Memory B cell (primary cell): ENCODE measurements around the gene NUDT15.

Experiments used
- ATAC-seq: fragments of 150-1000 bp; cut with Tn5 transposase; 2 replicates; pipeline ENCODE4 v1.10.0; 2021; ENCODE audit warnings: low read depth, mild to moderate bottlenecking, moderate library complexity
- DNase-seq, 2 donors: peaks; one replicate each; pipeline ENCODE4 v3.0.0; 2022; ENCODE audit warnings: low spot score in 2 of 2
- H3K27ac Mint-ChIP-seq: one replicate; pipeline ENCODE4 v1.8.0; 2022; ENCODE audit warnings: mild to moderate bottlenecking, moderate library complexity, mixed read lengths
- H3K27me3 Mint-ChIP-seq: one replicate; pipeline ENCODE4 v1.8.0; 2022; ENCODE audit warnings: mixed read lengths
- H3K36me3 Mint-ChIP-seq: one replicate; pipeline ENCODE4 v1.8.0; 2022; ENCODE audit warnings: mild to moderate bottlenecking, mixed read lengths
- H3K4me1 Mint-ChIP-seq: one replicate; pipeline ENCODE4 v1.8.0; 2022; ENCODE audit warnings: mixed read lengths
- H3K4me3 Mint-ChIP-seq: one replicate; pipeline ENCODE4 v1.8.0; 2022; ENCODE audit warnings: mild to moderate bottlenecking, moderate library complexity, mixed read lengths
- H3K9me3 Mint-ChIP-seq: one replicate; pipeline ENCODE4 v1.8.0; 2022; ENCODE audit warnings: mixed read lengths

NUDT15 gene

DNA sequence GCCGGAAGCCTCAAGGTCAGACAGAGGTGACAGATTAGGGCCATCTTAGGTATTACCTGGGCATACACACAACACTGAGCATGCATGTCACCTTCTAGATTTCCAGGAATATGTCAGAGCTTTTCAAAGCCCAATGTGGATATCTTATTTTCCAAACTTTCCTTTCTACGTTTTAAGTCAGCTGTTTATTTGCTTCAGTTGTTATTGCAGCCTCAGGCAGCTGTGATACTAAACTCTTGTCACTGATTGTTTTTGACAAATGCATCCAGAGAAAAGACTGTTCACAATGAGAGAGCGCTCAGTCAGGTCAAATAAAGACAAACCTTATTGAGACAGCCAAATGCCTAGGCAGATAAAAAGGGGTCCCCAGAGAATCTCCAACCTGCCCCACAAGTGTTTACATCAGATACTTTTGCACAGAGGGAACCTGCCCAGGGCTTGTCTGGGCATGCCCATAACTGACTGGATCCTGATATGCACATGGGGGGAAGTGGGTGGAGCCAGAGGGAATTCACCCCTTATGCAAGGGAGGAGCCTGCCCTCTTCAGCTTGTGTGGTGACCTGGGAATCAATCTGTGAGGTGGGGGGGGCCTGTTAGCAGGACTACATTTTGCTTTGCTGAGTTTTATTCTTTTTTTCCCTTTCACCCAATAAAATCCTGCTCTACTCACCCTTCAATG is 28.9 kb downstream of the NUDT15 start:
- H3K27me3 Mint-ChIP-seq = no peaks in the 10 kb centered on the region
- peaks cover 6% of the 10 kb centered on the region for H3K9me3 Mint-ChIP-seq
- no peaks in the 10 kb centered on the region for H3K4me1 Mint-ChIP-seq
- DNase-seq (no peak), ATAC-seq (no peak)
- no peak overlapping the region for H3K27ac Mint-ChIP-seq
- H3K4me3 Mint-ChIP-seq = no peak overlapping the region
- peaks cover 39% of the 10 kb centered on the region for H3K36me3 Mint-ChIP-seq

DNA sequence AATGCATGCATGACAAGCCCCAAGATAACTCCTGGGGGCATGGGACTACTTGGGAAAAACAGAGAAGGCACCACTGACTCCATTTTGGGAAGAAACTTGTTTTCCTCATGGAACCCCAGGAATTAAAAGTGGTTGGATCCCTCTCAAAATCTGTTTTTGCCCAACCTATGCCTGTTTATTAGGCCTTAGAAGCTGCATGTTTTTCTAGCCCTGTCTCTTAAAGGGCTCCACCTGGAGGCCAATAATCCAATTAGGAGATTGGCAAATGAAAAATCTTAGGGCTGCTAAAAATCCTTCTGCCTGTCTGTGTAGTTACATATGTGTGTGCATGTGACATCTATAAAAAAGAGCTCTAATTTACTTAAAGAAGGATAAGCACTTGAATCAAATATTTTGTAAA is 30.5 kb downstream of the NUDT15 start:
- Mint-ChIP-seq H3K27ac (no peak overlapping the region), H3K9me3 (peaks cover 6% of the 10 kb centered on the region), H3K27me3 (no peaks in the 10 kb centered on the region), H3K4me1 (no peaks in the 10 kb centered on the region), H3K36me3 (peaks cover 49% of the 10 kb centered on the region), H3K4me3 (no peak overlapping the region)
- no peak for ATAC-seq
- no peak for DNase-seq

DNA sequence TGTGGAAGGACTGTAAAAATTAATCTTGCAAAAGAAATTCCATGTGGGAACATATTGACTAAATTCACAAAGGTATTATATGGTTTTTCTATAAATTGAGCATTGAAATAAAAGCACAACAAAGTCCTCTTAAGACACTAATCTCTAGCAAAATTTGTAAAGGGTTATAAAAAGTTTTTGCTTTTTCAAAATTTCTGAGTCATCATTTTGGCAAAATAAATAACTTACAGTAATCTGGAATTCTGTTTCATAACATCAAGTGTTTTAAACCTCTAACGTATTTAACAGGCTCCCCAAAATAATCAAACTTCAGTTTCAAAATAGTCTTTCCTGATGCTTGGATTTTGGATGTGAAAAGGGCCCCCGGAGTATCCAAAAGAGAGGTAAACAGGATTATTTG is 31.4 kb downstream of the NUDT15 start:
- no peak overlapping the region for H3K4me3 Mint-ChIP-seq
- no peak for ATAC-seq
- H3K27ac Mint-ChIP-seq = no peak overlapping the region
- H3K36me3 Mint-ChIP-seq = peaks cover 53% of the 10 kb centered on the region
- peaks cover 6% of the 10 kb centered on the region for H3K9me3 Mint-ChIP-seq
- H3K4me1 Mint-ChIP-seq = no peaks in the 10 kb centered on the region
- H3K27me3 Mint-ChIP-seq = no peaks in the 10 kb centered on the region
- DNase-seq = no peak

DNA sequence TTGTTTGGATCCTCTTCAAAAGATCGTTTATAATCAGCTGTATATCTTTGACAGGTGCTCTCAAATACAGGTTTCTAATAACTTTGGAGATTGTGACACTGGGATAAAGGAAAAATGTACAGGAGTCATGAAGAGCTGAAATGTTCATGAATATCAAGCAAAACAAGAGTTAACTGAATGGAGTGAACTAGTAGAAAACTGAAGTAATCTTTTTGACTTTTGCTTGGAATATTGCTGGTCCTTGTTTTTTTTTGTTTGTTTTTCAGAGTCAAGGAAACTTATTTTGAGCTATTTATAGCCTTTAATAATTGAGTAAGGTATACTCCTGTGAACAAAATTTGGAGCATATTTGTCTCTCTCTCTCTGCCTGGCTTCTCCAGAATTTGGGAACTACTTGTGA is 32.0 kb downstream of the NUDT15 start:
- no peak overlapping the region for H3K4me3 Mint-ChIP-seq
- DNase-seq = no peak
- ATAC-seq = no peak
- no peaks in the 10 kb centered on the region for H3K27me3 Mint-ChIP-seq
- peaks cover 55% of the 10 kb centered on the region for H3K36me3 Mint-ChIP-seq
- peaks cover 6% of the 10 kb centered on the region for H3K9me3 Mint-ChIP-seq
- H3K27ac Mint-ChIP-seq = no peak overlapping the region
- no peaks in the 10 kb centered on the region for H3K4me1 Mint-ChIP-seq

DNA sequence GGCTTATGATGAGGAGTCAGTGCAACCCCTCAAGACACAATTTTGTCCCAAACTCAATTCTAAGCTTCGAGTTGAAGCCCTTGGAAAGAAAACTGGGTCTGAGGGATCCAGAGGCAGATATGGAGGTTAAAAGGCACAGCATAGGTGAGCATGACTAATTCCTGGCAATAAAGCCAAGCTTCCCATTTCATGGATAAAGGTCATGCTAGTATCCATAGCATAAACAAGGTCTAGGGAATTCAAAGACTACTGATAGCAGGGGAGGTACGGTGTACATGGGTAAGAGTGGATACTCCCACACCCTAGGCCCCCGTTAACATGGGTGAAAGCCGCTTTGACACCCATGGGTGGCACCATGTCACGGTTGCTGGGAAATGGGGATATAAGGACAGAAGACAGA is 33.4 kb downstream of the NUDT15 start:
- Mint-ChIP-seq H3K27ac (no peak overlapping the region), H3K27me3 (no peaks in the 10 kb centered on the region), H3K36me3 (peaks cover 56% of the 10 kb centered on the region), H3K4me3 (no peak overlapping the region), H3K9me3 (peaks cover 6% of the 10 kb centered on the region), H3K4me1 (no peaks in the 10 kb centered on the region)
- DNase-seq = no peak
- ATAC-seq = no peak

DNA sequence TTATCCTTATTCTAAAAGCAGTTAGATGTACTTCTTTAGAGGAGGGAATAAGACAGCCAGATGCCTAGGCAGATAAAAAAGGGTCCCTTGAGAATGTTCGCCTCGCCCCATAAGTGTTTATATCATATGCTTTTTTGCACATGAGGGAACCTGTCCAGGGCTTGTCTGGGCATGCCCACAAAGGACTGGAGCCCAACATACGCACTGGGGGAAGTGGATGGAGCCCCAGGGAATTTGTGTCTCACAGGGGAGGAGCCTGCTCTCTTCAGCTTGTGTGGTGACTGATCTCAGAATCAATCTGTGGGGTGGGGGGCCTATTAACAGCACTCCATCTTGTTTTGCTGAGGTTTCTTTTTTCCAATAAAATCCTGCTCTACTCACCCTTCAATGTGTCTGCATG is 34.8 kb downstream of the NUDT15 start:
- Mint-ChIP-seq H3K36me3 (peaks cover 56% of the 10 kb centered on the region), H3K4me1 (no peaks in the 10 kb centered on the region), H3K27ac (no peak overlapping the region), H3K9me3 (peaks cover 6% of the 10 kb centered on the region), H3K4me3 (no peak overlapping the region), H3K27me3 (no peaks in the 10 kb centered on the region)
- no peak for DNase-seq
- ATAC-seq = no peak

DNA sequence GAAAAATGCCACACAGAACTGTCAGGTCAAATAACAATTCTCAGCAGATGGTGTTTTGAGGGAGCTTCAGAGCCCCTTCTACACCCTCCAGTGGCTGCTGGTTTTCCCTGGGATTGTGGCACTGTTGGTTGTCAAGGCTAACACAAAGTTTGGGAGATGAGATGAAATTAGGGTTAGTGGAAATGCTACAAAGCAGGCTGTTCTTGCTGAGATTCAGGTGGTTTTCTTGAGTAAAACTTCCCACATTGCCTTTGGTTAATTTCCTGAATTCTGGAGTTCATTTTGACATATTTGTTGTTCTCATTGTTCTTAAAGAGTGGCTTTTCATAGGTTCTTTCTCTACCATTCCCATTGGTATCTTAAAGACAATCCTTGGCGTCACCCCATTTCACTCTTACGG is 35.3 kb downstream of the NUDT15 start:
- no peak for DNase-seq

DNA sequence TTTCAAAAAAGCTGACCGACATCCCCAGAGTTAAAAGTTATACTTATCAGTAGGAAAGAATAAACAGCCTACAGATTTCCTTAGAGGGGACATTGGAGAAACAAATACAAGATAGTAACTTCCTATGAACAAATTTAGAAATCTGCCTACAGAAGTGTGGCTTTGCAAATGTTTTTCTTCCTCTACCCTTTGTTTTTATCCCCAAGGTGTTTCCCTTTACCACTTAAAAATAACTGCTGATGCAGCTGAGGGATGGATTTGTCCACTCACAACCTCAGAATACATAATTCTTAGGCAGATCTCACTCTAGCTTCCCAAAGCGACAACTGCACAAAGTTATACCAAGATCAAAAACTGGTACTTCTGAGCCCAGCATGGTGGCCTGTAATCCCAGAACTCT is 36.5 kb downstream of the NUDT15 start:
- Mint-ChIP-seq H3K4me1 (no peaks in the 10 kb centered on the region), H3K9me3 (peaks cover 4% of the 10 kb centered on the region), H3K4me3 (no peak overlapping the region), H3K36me3 (peaks cover 45% of the 10 kb centered on the region), H3K27me3 (no peaks in the 10 kb centered on the region), H3K27ac (no peak overlapping the region)
- ATAC-seq (no peak), DNase-seq (no peak)

More for the DNA sequence above, 35.3 kb downstream of the NUDT15 start:
- Mint-ChIP-seq H3K27me3 (no peaks in the 10 kb centered on the region), H3K9me3 (peaks cover 6% of the 10 kb centered on the region), H3K4me1 (no peaks in the 10 kb centered on the region), H3K36me3 (peaks cover 53% of the 10 kb centered on the region), H3K4me3 (no peak overlapping the region), H3K27ac (no peak overlapping the region)
- ATAC-seq = no peak

DNA sequence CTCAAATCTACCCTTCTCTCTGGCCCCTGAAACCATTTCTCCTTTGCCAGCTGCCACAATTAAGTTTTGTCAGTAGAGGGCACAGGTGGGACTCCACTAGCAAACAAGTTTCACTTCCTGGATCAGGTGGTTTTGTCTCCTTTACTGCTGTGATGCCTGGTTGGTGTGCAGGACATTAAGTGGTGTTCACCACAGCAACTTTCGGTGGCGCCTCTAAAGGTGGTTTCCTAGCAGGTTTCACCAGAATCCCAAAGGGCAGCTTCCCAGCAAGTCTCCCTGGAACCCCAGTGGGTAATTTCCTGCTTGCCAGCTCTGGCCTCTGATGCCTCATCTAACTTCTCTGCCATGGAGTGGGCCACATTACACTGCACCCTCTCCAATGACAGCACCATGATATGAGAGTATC is 40.7 kb downstream of the NUDT15 start:
- Mint-ChIP-seq H3K4me1 (no peaks in the 10 kb centered on the region), H3K9me3 (no peaks in the 10 kb centered on the region), H3K36me3 (peaks cover 22% of the 10 kb centered on the region), H3K4me3 (no peak overlapping the region), H3K27ac (no peak overlapping the region), H3K27me3 (no peaks in the 10 kb centered on the region)
- ATAC-seq (peak; percentile 100), DNase-seq (peak; percentile 22 to 68)

DNA sequence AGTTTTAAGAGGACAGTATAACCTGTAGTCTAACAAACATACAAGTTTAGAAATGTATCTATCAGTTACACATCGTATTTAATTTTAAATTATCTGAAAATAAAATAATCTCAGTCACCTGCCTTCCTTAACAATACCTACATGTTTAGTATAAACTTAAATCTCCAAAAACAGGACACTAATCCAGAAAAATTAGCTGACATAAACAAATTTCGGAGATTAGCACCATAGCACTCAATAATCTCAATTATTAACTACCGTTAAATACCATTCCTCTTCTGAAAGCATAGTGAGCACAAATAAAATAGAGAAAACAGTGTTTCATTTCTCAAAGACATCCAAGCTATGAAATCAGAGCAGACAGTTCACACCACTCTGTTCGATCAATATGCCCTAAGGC is 44.2 kb downstream of the NUDT15 start:
- Mint-ChIP-seq H3K36me3 (peaks cover 17% of the 10 kb centered on the region), H3K9me3 (no peaks in the 10 kb centered on the region), H3K27me3 (no peaks in the 10 kb centered on the region), H3K4me1 (peaks cover 2% of the 10 kb centered on the region), H3K27ac (no peak overlapping the region), H3K4me3 (no peak overlapping the region)
- ATAC-seq (no peak), DNase-seq (no peak)

DNA sequence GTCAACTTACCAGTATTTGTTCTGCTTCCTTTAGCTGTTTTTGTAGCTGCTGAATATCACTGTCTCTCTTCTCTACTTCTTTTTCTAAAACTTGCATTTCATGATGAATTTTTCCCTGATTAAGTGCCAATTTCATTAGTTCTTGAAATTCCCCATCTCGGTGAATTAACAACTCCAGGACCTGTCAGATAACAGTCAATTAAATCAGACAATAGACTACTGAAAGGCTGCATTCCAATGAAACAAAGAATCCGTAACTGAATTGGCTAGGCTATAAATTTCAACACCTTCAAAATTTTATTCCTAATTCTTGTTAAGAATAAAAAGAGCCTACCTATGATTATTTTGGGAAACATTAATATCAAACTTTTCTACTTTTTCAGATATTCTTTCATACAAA is 48.7 kb downstream of the NUDT15 start:
- no peak overlapping the region for H3K27ac Mint-ChIP-seq
- no peaks in the 10 kb centered on the region for H3K9me3 Mint-ChIP-seq
- peaks cover 11% of the 10 kb centered on the region for H3K36me3 Mint-ChIP-seq
- H3K4me3 Mint-ChIP-seq = no peak overlapping the region
- DNase-seq = no peak
- ATAC-seq = no peak
- H3K27me3 Mint-ChIP-seq = no peaks in the 10 kb centered on the region
- peaks cover 8% of the 10 kb centered on the region for H3K4me1 Mint-ChIP-seq

DNA sequence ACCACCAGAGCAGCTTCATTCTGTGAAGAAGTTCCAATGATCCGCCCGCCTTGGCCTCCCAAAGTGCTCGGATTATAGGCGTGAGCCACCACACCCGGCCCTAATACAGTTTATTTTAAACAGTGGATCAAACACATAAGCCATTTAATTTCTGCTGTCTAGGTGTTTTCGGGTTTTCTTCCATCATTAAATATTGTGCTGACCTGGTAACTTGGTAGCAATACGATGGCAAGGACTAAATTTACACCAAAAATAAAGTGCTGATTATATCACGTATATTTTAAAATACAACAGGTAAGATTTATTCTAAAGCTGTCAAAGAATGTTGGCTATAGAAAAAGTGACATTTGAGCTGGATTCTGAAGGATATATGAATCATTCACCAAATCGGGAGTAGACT is 56.1 kb downstream of the NUDT15 start:
- Mint-ChIP-seq H3K36me3 (peaks cover 2% of the 10 kb centered on the region), H3K27ac (peak overlapping the region; percentile 94), H3K27me3 (peaks cover 1% of the 10 kb centered on the region), H3K9me3 (peaks cover 2% of the 10 kb centered on the region), H3K4me1 (peaks cover 27% of the 10 kb centered on the region), H3K4me3 (peak overlapping the region; percentile 91)
- ATAC-seq (no peak), DNase-seq (no peak)

DNA sequence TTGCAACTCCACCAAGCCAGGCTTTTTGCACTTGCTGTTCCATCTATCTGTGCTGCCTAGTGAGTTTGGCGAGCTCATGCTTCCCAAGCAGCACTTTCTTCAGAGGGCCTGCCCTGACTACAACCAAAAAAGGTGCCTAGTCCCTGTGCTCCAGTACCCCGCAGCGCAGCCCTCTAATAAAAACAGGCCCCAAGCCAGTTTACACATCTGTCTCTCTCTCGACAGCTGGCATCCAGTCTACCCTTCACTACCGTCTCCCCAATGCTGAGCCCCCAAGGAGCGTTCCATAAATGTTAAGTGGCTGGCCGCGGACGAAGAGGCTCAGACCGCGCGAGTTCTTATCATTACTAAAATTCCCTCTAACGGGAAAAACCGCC is 56.9 kb downstream of the NUDT15 start:
- H3K27ac Mint-ChIP-seq = peak overlapping the region; percentile 94
- peaks cover 2% of the 10 kb centered on the region for H3K36me3 Mint-ChIP-seq
- H3K27me3 Mint-ChIP-seq = peaks cover 1% of the 10 kb centered on the region
- ATAC-seq = peak; percentile 2
- no peak for DNase-seq
- peaks cover 23% of the 10 kb centered on the region for H3K4me1 Mint-ChIP-seq
- peak overlapping the region; percentile 91 for H3K4me3 Mint-ChIP-seq
- H3K9me3 Mint-ChIP-seq = peaks cover 2% of the 10 kb centered on the region

DNA sequence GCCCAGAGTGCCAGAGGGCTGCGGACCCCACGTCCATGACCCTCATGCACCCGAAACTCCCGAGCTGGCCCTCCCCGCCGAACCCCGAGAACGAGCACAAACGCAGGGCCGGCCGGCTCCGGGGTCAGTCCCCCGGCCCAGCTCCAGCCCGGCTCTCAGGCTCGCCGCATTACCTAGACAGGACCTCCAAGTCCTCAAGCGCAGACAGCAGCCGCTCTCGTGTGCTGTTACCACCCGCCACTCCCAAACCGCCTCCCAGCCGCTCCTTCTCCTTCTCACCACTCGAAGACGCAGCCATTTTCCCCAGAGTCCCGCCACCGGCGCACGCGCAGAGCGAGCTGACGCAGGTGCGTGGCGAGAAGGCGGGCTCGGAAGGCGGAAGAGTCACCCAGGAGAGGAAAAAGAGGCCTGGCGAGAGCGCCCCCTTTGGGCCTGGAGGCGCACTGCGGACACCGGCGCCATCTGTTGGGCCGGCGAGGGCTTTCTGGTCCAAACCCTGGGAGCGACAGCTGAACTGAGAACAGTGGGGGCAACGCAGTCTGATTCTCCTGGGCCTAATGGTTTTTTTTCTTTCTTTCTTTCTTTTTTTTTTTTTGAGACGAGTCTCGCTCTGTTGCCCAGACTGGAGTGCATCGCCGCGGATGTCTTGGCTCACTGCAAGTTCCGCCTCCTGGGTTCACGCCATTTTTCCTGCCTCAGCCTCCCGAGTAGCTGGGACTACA is 57.4 kb downstream of the NUDT15 start, which contains the start of gene MED4:
Gene MED4 (minus strand): TSS at position 324 of the 722 bp plus-strand sequence. CDS start 26 bp downstream, at position 298.
- H3K4me3 Mint-ChIP-seq = peak within 1 kb of the TSS; percentile 91
- peak; percentile 99 to 100 for DNase-seq
- peak within 1 kb of the TSS; percentile 94 for H3K27ac Mint-ChIP-seq
- H3K4me1 Mint-ChIP-seq = peaks cover 21% of the 10 kb centered on the region
- H3K36me3 Mint-ChIP-seq = peaks cover 2% of the 10 kb centered on the region
- ATAC-seq = peak; percentile 92
- peaks cover 1% of the 10 kb centered on the region for H3K27me3 Mint-ChIP-seq
- peaks cover 2% of the 10 kb centered on the region for H3K9me3 Mint-ChIP-seq

DNA sequence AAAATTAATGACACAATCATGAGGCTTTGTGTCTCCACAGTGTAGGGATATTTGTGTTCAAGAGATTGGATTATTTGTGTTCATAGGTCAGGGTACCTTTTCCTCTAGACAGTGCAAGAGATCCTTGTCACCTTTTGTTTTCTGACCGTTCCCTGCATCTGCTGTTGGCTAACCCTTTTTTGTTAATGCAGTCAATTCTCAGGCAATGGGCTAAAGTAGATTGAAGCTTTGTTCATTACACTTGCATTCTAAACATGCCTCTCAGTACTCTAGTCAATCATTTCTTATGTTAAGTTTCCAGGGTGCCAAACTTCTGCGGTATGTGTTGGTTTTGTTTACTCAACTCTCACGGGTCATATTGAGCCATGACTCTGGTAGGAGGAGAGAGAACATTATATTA is 59.1 kb downstream of the NUDT15 start:
- no peak for DNase-seq
- peaks cover 2% of the 10 kb centered on the region for H3K9me3 Mint-ChIP-seq
- ATAC-seq = no peak
- H3K4me1 Mint-ChIP-seq = peaks cover 17% of the 10 kb centered on the region
- H3K27ac Mint-ChIP-seq = no peak overlapping the region
- H3K36me3 Mint-ChIP-seq = peaks cover 2% of the 10 kb centered on the region
- no peak overlapping the region for H3K4me3 Mint-ChIP-seq
- peaks cover 1% of the 10 kb centered on the region for H3K27me3 Mint-ChIP-seq
